SHP77 (cell line): ENCODE data around the gene JCAD.
"Not testable (repeated sequence)": the region's sequence is repeated elsewhere in the genome, so short reads cannot be mapped to it uniquely, and the experiment has no call there.

Source experiments
- DNase-seq, 2 experiments: peaks; one replicate each; lab custom pipeline; 2025; lab: John Stamatoyannopoulos, UW

JCAD gene, protein sequence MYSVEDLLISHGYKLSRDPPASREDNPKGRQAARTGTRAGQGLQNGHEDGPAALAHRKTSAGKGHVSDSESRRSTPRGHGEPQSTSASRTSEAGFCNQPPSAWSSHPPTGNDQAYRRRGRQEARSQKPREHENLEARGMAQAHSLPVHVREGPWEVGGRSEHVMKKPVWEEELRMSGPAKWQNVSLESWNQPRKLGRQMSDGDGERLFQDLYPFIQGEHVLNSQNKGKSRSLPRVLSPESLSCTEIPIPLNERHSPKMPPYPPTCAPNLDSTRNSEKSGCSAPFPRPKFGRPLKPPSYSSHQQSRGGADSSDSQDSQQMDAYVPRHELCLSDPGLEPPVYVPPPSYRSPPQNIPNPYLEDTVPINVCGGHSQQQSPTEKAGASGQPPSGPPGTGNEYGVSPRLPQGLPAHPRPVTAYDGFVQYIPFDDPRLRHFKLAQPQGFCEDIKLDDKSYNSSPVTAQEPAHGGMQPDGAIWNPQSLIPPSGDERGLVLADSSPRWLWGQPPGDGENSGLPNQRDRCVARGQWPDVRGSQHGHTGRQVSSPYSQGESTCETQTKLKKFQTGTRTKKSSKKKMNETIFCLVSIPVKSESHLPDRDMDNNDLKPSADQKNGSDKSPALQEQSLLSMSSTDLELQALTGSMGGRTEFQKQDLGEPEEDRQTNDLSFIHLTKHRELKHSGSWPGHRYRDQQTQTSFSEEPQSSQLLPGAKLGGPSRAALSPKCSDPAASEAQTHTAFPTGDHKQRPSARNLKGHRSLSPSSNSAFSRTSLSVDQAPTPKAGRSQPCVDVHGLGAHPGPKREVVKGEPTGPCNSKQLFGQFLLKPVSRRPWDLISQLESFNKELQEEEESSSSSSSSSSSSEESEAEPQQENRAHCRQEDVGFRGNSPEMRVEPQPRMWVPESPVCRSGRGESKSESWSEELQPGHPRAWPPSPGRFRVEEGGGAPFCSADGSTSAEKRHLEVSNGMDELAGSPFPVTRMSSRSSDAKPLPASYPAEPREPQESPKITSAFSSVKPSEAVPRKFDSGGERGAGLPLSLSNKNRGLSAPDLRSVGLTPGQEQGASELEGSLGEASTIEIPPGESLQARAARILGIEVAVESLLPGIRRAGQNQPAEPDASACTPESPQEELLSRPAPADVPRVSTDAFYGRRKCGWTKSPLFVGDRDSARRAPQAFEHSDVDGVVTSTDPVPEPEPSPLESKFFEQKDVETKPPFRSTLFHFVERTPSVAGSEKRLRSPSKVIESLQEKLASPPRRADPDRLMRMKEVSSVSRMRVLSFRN (N-terminal part only)

DNA sequence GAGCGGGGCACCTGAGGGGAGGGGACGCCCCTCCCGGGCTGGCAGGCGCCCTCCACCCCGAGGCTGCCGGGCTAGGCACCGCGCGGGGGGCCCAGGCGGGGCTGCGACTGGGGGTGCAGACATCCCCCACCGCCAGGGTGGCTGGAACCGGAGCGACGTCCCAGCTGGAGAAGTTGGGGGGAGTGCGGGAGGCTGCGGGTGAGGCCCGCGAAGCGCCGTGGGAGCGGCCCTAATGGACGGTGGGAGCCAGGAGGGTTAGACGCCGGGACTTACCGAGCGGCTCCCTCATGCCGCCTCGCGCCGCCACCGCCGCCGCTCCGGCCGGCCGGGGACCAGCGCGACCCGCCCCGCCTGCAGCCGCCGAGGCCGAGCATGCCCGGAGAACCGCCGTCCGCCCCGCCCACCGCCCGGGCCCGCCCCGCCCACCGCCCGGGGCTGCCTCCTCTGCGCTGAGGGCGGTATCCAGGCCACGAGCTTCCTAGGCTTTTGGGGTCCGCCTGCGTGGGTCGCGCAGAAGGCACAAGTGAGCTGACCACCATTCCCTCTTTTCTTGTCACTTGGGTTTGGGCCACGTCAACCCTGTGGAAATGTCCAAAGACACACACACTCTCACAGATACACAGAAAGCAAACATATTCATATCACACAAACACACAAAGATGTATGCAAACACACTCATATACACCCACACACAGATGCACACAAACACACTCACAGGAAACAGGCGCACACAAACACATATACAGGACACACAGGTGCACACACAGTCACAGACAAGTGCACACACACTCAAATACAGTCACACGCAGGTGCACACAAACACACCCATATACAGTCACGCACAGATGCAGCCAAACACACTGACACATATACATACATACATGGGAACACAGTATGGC lies at the start of gene JCAD:
JCAD (minus strand) TSS at position 378 of the 899 bp plus-strand sequence. CDS start 11,774 bp downstream, outside the sequence.
- no peak for DNase-seq

DNA sequence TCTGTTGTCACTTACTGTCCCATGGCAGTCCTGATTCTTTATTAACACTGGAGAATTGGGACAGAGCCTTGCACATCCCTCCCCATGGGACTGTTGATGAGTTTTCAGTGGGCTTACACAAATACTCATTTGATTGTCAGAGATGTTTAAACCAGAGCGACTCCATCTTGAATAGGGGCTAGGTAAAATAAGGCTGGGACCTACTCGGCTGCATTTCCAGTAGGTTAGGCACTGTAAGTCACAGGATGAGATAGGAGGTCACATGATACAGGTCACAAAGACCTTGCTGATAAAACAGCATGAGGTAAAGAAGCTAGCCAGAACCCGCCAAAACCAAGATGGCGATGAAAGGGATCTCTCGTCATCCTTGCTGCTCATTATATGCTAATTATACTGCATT lies 47.6 kb upstream of the JCAD start:
- DNase-seq: no peak

GRCh38 chr10:30103595-30104320 lies 44.4 kb upstream of the JCAD start:
- no peak for DNase-seq

GRCh38 chr10:30099706-30100105 lies 40.3 kb upstream of the JCAD start:
- DNase-seq: not testable (repeated sequence)

DNA sequence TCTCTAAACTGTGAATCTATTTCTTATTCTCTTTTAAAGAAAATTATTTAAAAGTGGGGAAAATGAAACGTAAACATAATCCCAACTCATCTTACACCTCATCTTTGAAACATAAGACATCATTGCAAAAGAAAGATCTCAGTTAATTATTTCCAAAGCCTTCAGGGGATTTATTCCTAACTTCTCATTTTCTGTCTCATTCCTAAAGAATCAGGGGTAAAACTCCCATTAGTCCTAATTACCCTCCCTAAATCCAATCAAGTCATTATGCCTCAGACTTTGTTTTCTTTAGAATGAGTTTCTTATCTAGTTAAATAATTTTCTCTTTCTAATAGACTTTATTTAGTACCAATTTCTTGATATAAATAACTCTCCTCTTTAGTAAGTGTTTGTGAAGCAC lies 39.7 kb upstream of the JCAD start:
- no peak for DNase-seq

- no peak for DNase-seq
Observed at GRCh38 chr10:30098629-30099028, 39.2 kb upstream of the JCAD start.

DNA sequence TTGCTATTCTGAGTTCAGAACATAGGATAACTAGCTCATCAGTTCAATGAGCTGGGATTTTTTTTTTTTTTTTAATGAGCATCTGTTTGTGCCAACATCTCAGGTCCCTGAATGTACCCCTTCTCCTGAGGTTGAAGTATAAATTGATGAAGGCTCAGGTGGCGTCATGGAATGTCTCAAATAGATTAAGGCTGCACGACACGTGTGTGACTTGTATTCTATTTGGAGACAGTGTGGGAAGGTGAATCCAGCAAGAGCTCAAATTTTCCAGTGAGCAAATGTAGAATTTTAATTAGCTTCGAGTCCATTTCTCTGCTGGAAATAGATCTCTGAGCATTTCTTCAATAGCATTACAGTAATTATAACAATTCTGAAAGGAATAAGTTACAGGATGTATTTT lies 37.2 kb upstream of the JCAD start:
- DNase-seq: no peak

- DNase-seq: no peak
Observed at GRCh38 chr10:30095631-30096422, 36.4 kb upstream of the JCAD start.

- DNase-seq: no peak
Observed at GRCh38 chr10:30094601-30095000, 35.2 kb upstream of the JCAD start.

DNA sequence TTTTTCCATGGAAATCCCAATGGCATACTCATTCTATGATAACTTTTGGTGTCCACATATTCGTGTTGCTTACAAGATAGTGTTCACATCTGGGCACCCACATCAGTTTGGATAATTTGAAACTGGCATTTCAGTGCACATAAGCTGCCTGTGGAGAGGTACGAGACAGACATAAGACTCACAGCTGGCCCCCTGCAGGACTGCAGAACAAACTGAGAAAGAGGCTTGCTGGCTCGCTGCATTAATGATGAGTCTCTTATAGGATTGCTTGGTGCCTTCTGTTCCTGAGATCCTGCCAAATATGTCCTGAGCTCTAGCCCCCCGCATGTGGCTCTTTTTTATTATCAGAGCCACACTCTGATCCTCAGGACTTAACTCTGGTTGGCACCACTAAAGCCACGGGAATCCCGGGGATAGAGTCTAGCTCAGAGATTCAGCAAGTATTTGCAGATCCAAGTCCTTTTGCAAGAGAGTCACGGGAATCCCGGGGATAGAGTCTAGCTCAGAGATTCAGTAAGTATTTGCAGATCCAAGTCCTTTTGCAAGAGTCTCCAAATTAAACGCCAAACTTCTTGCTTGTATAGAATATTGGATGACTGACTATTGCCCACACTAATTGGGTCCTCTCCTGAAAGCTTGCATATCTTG lies 34.0 kb upstream of the JCAD start:
- DNase-seq: no peak

DNA sequence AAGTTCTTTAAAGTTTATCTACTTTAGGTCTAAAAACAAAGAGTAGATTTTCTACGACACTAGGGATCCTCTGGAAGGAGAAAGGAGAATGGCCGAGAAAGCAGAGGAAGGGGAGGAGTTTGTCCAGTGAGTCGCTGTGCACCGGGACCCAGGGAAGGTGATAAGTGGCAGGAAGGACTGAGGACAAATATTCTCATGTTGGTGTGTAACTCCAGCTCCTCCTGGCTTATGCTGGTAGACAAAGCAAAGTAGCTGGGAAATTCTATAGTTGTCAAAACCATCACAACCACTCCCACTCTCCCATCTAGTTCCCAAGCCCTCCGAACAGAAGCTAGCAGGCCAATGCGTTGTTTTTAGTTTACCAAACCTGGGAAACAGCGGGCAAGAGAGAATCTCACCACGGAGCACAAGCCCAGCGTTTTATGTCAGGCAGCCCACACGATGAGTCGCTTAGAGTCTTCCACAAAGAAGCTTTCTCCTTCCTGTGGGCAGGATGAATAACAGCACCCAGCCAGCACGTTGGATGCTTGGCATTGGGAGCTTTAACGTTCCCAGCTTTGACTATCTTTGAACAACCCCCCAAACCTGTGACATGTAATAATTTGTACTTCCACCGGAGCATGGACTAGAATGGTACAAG lies 32.9 kb upstream of the JCAD start:
- DNase-seq: no peak

- no peak for DNase-seq
Observed at GRCh38 chr10:30091136-30091535, 31.8 kb upstream of the JCAD start.

GRCh38 chr10:30088178-30088577 lies 28.8 kb upstream of the JCAD start:
- DNase-seq: no peak

DNA sequence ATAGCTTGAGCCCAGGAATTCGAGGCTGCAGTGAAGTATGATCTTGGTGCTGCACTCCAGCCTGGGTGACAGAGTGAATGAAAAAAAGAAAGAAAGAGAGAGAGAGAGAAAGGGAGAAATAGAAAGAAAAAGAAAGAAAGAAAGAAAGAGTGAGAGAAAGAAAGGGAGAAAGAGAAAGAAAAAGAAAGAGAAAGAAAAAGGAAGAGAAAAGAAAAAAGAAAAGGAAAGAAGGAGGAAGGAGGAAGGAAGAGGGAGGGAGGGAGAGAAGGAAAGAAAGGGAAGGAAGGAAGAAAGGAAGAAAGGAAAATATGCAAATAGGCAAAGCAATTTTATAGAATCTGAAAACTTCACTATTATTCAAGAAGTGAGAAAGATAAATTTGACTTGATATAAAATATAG lies 24.5 kb upstream of the JCAD start:
- DNase-seq: no peak

DNA sequence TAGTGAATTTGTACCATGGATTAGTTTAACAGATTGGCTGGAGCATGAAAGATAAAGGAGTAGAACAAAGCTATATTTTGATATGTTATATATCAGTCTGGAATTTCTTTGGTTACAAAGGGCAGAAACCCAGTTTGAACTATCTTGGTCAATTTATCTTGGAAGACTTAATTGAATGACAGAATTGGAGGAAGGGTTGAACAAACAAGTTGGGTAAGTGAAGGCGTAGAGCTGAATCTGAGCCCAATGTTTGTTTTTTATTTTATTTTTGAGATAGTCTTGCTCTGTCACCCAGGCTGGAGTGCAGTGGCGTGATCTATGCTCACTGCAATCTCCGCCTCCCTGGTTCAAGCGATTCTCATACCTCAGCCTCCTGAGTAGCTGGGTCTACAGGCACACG lies 21.8 kb upstream of the JCAD start:
- no peak for DNase-seq

DNA sequence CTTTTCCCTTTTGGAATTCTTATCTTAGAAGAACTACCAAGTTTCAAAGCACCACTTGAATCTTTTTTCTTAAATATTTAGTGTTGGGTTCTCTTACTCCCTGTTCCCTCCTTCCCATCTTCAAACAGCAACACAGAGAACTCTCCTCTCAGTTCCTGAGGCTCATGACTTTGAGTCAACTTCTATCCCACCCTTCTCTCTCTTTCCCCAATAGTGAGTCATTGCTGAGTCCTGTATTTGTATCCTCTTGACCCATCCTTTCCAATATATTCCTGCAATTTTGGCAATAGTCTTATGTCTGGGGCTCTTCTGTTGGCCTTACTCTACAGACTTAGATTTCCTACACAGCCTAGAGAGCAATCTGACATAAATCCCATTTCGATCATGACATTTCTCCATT lies 20.8 kb upstream of the JCAD start:
- DNase-seq: no peak

GRCh38 chr10:30079408-30079807 lies 20.0 kb upstream of the JCAD start:
- DNase-seq: no peak

GRCh38 chr10:30075481-30075880 lies 16.1 kb upstream of the JCAD start:
- no peak for DNase-seq

GRCh38 chr10:30074933-30075332 lies 15.5 kb upstream of the JCAD start:
- DNase-seq: no peak
